Lower leg skin (tissue), 3 donors: ENCODE data around the gene SUSD2.

Source experiments
- POLR2A ChIP-seq, 2 donors: fragments of 450-650 bp; IDR thresholded peaks; one replicate each; pipeline ENCODE4 v1.6.1; 2016 to 2017; ENCODE audit warnings: antibody characterized with exemption in 2 of 2, mild to moderate bottlenecking in 1 of 2, moderate library complexity in 1 of 2
- TF ChIP-seq, protein P1 (sequence below), 3 donors: fragments of 450-650 bp; IDR thresholded peaks; one replicate each; pipeline ENCODE4 v1.5.1; 2016; ENCODE audit warnings: antibody characterized with exemption in 3 of 3, mild to moderate bottlenecking in 3 of 3, moderate library complexity in 2 of 3

DNA sequence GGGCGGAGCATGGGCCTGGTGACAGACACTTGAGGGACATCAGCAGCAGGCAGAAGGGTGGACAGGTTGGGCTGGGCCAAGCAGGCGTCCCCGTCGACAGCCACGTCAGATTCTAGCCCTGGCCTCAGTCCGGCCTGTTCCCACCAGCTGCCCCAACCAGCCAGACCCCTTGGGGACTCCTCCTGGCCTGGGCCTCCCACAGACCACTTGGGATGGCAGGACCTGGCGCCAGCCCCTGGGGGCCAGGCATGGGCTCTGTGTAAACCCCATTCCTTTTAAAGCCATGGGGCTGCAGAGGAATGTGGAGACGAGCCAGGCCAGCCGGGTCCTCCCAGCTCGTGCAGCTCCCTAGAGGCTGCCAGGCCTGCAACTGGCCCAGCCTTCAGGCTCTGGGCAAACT lies 4.7 kb upstream of the SUSD2 start:
- TF ChIP-seq, protein P1, sequence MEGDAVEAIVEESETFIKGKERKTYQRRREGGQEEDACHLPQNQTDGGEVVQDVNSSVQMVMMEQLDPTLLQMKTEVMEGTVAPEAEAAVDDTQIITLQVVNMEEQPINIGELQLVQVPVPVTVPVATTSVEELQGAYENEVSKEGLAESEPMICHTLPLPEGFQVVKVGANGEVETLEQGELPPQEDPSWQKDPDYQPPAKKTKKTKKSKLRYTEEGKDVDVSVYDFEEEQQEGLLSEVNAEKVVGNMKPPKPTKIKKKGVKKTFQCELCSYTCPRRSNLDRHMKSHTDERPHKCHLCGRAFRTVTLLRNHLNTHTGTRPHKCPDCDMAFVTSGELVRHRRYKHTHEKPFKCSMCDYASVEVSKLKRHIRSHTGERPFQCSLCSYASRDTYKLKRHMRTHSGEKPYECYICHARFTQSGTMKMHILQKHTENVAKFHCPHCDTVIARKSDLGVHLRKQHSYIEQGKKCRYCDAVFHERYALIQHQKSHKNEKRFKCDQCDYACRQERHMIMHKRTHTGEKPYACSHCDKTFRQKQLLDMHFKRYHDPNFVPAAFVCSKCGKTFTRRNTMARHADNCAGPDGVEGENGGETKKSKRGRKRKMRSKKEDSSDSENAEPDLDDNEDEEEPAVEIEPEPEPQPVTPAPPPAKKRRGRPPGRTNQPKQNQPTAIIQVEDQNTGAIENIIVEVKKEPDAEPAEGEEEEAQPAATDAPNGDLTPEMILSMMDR (IDR thresholded peaks at IDR 0.05) = no peak
- TF ChIP-seq POLR2A (IDR thresholded peaks at IDR 0.05) = no peak
